Keratinocyte (primary cell): ENCODE measurements around the gene TDRD3. TPM values are rescaled to one million over a fixed set of nuclear protein-coding genes. Genes with fewer than 3 reads are reported as not detected.

Source experiments
- DNase-seq: peaks from one replicate; pipeline ENCODE4 v3.0.0-alpha.2; 2011; ENCODE audit warnings: low read depth, missing footprints, low spot score
- FAIRE-seq: peaks from 2 replicates; lab custom pipeline; 2011; peaks lifted over from hg19 to GRCh38; lab: Jason Lieb, UNC
- H2AFZ ChIP-seq: 2 replicates; pipeline ENCODE4 v1.6.0; 2012; ENCODE audit warnings: low read length, control low read depth, inconsistent platforms; ENCODE audit not compliant: control insufficient read depth
- H3K27ac ChIP-seq: 2 replicates; pipeline ENCODE4 v1.5.1; 2011; ENCODE audit warnings: low read length; ENCODE audit not compliant: control insufficient read depth, insufficient read depth
- H3K27me3 ChIP-seq: 3 replicates; pipeline ENCODE4 v1.6.0; 2011; ENCODE audit warnings: low read length; ENCODE audit not compliant: control insufficient read depth, insufficient read depth; ENCODE audit errors: extremely low read depth
- H3K36me3 ChIP-seq, 2 experiments: 2 replicates in 1 of 2; 3 replicates in 1 of 2; pipeline ENCODE4 v1.5.1; 2011; ENCODE audit warnings: low read length in 2 of 2, mild to moderate bottlenecking in 1 of 2; ENCODE audit not compliant: control insufficient read depth in 2 of 2, insufficient read depth in 2 of 2; ENCODE audit errors: extremely low read depth in 1 of 2
- H3K4me1 ChIP-seq: 3 replicates; pipeline ENCODE4 v1.5.1; 2011; ENCODE audit warnings: low read length; ENCODE audit not compliant: control insufficient read depth, insufficient read depth; ENCODE audit errors: extremely low read depth
- H3K4me2 ChIP-seq: 3 replicates; pipeline ENCODE4 v1.6.0; 2011; ENCODE audit warnings: low read depth, low read length; ENCODE audit not compliant: control insufficient read depth, insufficient read depth; ENCODE audit errors: extremely low read depth
- H3K4me3 ChIP-seq, 3 experiments: fragments of 200-600 bp in 1 of 3; sonication (generic) in 1 of 3; 2 replicates in 2 of 3; 3 replicates in 1 of 3; pipeline ENCODE4 v1.5.1; 2011 to 2016; ENCODE audit warnings: low read length in 3 of 3, mild to moderate bottlenecking in 3 of 3, control low read depth in 2 of 3, inconsistent platforms in 1 of 3, low read depth in 1 of 3, mixed read lengths in 1 of 3, mixed run types in 1 of 3, moderate library complexity in 1 of 3; ENCODE audit not compliant: control insufficient read depth in 2 of 3, insufficient read depth in 2 of 3; ENCODE audit errors: extremely low read depth in 1 of 3
- H3K79me2 ChIP-seq: 2 replicates; pipeline ENCODE4 v1.6.0; 2012; ENCODE audit warnings: low read length; ENCODE audit not compliant: control insufficient read depth, insufficient read depth
- H3K9ac ChIP-seq: 3 replicates; pipeline ENCODE4 v1.6.0; 2011; ENCODE audit warnings: low read length; ENCODE audit not compliant: control insufficient read depth, insufficient read depth; ENCODE audit errors: extremely low read depth
- H3K9me1 ChIP-seq: 3 replicates; pipeline ENCODE4 v1.6.0; 2011; ENCODE audit warnings: low read length; ENCODE audit not compliant: control insufficient read depth, insufficient read depth; ENCODE audit errors: extremely low read depth
- H3K9me3 ChIP-seq: 2 replicates; pipeline ENCODE4 v1.5.1; 2012; ENCODE audit warnings: low read depth, low read length; ENCODE audit not compliant: control insufficient read depth
- H4K20me1 ChIP-seq: 3 replicates; pipeline ENCODE4 v1.6.0; 2011; ENCODE audit warnings: low read length; ENCODE audit not compliant: control insufficient read depth, insufficient read depth; ENCODE audit errors: extremely low read depth
- CTCF ChIP-seq, 3 experiments: IDR thresholded peaks in 1 of 3; conservative IDR thresholded peaks in 1 of 3; optimal IDR thresholded peaks in 1 of 3; 2 replicates in 2 of 3; 3 replicates in 1 of 3; pipeline versions ENCODE3 to v1.5.1; 2011; ENCODE audit warnings: low read length in 3 of 3, mild to moderate bottlenecking in 3 of 3, moderate library complexity in 2 of 3, control low read depth in 1 of 3, inconsistent platforms in 1 of 3; ENCODE audit not compliant: insufficient read depth in 2 of 3; ENCODE audit errors: extremely low read depth in 1 of 3
- EZH2 ChIP-seq: IDR thresholded peaks from one replicate; pipeline ENCODE4 v1.6.1; 2012; ENCODE audit warnings: inconsistent platforms, mild to moderate bottlenecking, low read length, moderate library complexity
- dilution Hi-C: fragments of 300-500 bp; cut with MboI; formaldehyde crosslinking; loops from one replicate; pipeline ENCODE4 v1.7.0; 2020; ENCODE audit warnings: low sequenced_read_pairs; ENCODE audit not compliant: extremely low pct_ligation_motif_present
- polyA plus RNA-seq, 5 experiments: library from polyadenylated mRNA; depleted of rRNA in 3 of 5; stranded (reverse) in 3 of 5; stranded (forward) in 1 of 5; unstranded in 1 of 5; fragments of >200 nt; gene quantifications; 1 replicate in 1 of 5; 2 replicates in 3 of 5; 3 replicates in 1 of 5; pipeline versions ENCODE4 v1.2.1 to v1.2.3, GENCODE V29; 2011 to 2012; ENCODE audit warnings: missing spikeins in 2 of 5, low read depth in 1 of 5, low replicate concordance in 1 of 5

Gene TDRD3
- polyA plus RNA-seq, 1 donor (not counting 4 experiments of a cell fraction or from before 2014, with no cell fraction given) = 10.7 TPM

GRCh38 chr13:60379837-60380565 is 17.0 kb upstream of the TDRD3 start:
- no peak for DNase-seq
- Histone ChIP-seq H3K4me3 (no peak overlapping the region), H3K9me3 (no peaks in the 10 kb centered on the region), H3K36me3 (no peaks in the 10 kb centered on the region), H3K79me2 (no peaks in the 10 kb centered on the region), H3K4me1 (no peaks in the 10 kb centered on the region), H3K4me2 (no peak overlapping the region), H4K20me1 (no peaks in the 10 kb centered on the region), H3K9me1 (no peaks in the 10 kb centered on the region), H2AFZ (no peak overlapping the region), H3K27me3 (no peaks in the 10 kb centered on the region), H3K27ac (no peak overlapping the region), H3K9ac (no peak overlapping the region)
- no peak for FAIRE-seq
- dilution Hi-C loops = no loop called here
- TF ChIP-seq CTCF (optimal IDR thresholded peaks at IDR 0.05 in 1 of 3, IDR thresholded peaks at IDR 0.05 in 1 of 3, conservative IDR thresholded peaks at IDR 0.05 in 1 of 3; ENCODE audit: extremely low read depth in 1 of 3, insufficient read depth in 2 of 3, low read length in 3 of 3) (no peak), EZH2 (no peak)

GRCh38 chr13:60384911-60385310 is 12.1 kb upstream of the TDRD3 start:
- Histone ChIP-seq H3K9me3 (no peaks in the 10 kb centered on the region), H3K27me3 (no peaks in the 10 kb centered on the region), H3K4me2 (no peak overlapping the region), H3K4me3 (no peak overlapping the region), H3K36me3 (no peaks in the 10 kb centered on the region), H3K4me1 (no peaks in the 10 kb centered on the region), H3K27ac (no peak overlapping the region), H2AFZ (no peak overlapping the region), H4K20me1 (no peaks in the 10 kb centered on the region), H3K9me1 (no peaks in the 10 kb centered on the region), H3K79me2 (no peaks in the 10 kb centered on the region), H3K9ac (no peak overlapping the region)
- no peak for FAIRE-seq
- no peak for DNase-seq
- TF ChIP-seq CTCF (optimal IDR thresholded peaks at IDR 0.05 in 1 of 3, IDR thresholded peaks at IDR 0.05 in 1 of 3, conservative IDR thresholded peaks at IDR 0.05 in 1 of 3; ENCODE audit: extremely low read depth in 1 of 3, insufficient read depth in 2 of 3, low read length in 3 of 3) (no peak), EZH2 (no peak)
- dilution Hi-C loops = no loop called here
